ENCODE data around the gene SCYGR7.
"Not testable (repeated sequence)": the region's sequence is repeated elsewhere in the genome, so short reads cannot be mapped to it uniquely, and the experiment has no call there.

Gene SCYGR7

DNA sequence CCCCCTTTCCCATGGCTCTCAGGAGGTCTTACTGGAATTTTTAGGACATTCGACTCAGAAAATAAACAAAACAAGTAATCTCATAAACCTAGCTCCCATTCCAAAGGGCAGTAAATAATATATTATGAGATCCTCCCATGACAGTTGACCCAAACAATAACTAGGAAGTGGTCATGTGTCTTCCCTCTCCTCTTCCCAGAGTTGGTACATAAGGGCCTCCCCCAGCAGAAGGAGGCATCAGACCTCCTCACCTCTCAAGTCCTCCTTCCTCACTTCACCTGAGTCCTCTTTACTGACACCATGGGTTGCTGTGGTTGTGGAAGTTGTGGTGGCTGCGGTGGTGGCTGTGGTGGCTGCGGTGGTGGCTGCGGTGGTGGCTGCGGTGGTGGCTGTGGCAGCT lies at the start of gene SCYGR7:
Gene SCYGR7 (plus strand): TSS at position 301 of the 400 bp plus-strand sequence. CDS start 0 bp downstream, at position 301.
- no peak for DNase-seq (ENCODE audit: low spot score)

DNA sequence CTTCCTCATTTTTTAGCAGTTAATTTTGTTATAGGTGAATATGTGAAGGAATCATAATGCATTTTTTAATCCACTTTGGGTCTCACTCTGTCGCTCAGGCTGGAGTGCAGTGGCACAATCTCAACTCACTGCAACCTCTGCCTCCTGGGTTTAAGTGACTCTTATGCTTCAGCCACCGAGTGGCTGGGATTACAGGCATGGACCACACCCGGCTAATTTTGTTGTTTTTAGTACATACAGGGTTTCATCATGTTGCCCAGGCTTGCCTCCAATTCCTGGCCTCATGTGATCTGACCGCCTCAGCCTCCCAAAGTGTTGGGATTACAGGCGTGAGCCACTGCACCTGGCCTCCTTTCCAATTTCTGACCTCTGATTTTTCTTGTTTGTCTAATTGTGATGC lies 43.9 kb upstream of the SCYGR7 start:
- DNase-seq (ENCODE audit: low spot score) = no peak

GRCh38 chr2:227687189-227687588 lies 40.9 kb upstream of the SCYGR7 start:
- no peak for DNase-seq (ENCODE audit: low spot score)

DNA sequence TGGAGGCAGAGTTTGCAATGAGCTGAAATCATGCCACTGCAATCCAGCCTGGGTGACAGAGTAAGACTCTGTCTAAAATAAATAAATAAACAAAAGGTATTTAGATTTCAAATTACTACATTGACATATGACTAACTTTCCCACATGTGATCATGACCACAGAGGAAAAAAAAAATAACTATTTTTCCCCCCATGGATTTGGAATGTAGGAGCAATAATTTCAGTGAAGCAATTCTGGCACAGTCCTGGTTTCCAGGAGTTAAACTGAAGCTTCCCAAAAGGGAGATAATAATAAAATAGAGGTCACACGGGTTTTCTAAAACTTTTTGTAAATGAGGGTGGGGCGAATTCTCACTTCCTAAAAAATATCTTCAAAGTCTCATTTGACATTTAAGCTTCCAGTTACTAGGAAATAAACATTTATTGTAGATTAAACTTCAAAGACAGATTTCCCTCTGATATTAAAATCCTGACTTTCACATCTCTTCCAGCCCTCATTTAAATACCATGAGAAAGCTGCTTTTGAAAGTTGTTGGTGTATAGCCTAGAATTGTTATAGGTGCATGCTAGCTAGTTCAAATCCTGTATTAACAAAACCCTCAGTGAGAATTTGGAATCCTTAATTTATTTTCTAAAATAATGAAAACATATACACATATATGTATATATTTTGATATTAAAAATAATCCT lies 31.0 kb upstream of the SCYGR7 start:
- DNase-seq (ENCODE audit: low spot score) = no peak

DNA sequence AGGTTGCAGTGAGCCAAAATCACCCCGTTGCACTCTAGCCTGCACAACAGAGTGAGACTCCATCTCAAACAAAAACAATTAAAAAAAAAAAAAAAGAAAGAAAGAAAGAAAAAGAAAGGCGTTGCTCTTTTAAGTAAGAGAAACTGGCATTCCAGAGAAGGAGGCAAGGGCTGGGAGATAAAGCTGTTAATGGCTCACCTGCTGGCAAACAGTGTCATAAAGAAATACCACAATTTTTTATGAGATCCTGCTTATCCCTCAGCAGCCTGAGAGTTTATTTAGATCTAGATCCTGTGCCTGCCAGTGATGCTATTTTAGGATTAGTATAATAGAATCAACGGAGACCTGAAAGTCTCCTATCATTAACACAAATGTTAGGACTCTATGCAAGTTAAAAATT lies 26.6 kb upstream of the SCYGR7 start:
- no peak for DNase-seq (ENCODE audit: low spot score)

GRCh38 chr2:227703280-227703732 lies 24.8 kb upstream of the SCYGR7 start:
- no peak for DNase-seq (ENCODE audit: low spot score)

GRCh38 chr2:227703961-227704360 lies 24.2 kb upstream of the SCYGR7 start:
- no peak for DNase-seq (ENCODE audit: low spot score)

DNA sequence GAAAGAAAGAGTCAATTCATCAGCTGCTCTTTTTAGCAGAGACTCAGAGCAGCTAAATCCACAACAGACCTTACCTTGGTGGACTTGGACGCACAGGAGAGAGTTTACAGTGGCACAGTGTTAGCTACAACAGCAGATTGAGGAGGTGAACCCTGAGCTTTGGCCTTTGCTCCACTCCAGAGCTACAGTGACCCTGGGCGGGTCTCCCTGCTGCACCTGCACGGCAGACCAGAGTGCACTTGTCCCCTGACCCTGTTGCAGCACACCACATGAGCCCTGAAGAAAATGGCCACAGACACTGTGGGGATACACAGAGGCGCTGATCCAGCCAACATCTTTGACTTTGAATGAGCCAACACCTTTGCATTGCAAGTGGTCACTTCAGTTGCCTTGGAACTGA lies 21.3 kb upstream of the SCYGR7 start:
- DNase-seq (ENCODE audit: low spot score) = no peak

- no peak for DNase-seq (ENCODE audit: low spot score)
These were observed 20.7 kb upstream of the SCYGR7 start for GRCh38 chr2:227707390-227707789.

DNA sequence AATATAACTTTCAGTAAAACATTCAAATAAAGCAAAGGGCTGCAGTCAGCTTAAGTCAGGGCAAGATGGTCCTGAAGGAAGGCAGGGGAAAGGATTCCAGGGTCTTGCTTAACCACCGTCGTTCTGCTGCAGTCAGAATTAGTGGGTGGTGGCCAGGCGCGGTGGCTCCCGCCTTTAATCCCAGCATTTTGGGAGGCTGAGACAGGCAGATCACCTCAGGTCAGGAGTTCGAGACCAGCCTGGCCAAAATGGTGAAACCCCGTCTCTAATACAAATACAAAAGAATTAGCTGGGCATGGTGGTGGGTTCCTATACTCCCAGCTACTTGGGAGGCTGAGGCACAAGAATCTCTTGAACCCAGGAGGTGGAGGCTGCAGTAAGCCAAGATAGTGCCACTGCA lies 17.1 kb upstream of the SCYGR7 start:
- DNase-seq (ENCODE audit: low spot score) = no peak

GRCh38 chr2:227713291-227713690 lies 14.8 kb upstream of the SCYGR7 start:
- no peak for DNase-seq (ENCODE audit: low spot score)

DNA sequence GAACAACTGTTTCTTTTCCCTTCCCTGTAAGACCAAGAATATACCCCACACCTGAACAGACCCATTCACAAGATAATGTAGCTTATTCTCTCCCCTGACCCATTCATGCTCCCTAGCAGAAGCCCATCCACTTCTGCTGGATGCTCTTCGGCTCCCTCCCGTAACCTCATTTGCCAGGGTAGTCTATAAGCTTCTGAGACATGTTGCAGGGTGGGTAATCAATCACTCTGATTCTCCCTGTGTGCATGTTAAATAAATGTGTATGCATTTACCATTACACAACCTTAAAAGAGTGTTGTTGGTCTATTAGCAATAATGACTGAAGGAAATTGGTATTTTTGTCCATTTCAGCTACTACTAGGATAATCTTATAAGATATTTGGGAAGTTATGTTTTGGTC lies 11.6 kb upstream of the SCYGR7 start:
- no peak for DNase-seq (ENCODE audit: low spot score)

- no peak for DNase-seq (ENCODE audit: low spot score)
These were observed 10.2 kb upstream of the SCYGR7 start, which contains the start of gene SLC19A3 for GRCh38 chr2:227717687-227718567. SLC19A3 (minus strand) TSS chr2:227718028; CDS start chr2:227702318, 15,710 bp downstream.

- no peak for DNase-seq (ENCODE audit: low spot score)
These were observed 8.5 kb upstream of the SCYGR7 start for GRCh38 chr2:227719641-227720040.

DNA sequence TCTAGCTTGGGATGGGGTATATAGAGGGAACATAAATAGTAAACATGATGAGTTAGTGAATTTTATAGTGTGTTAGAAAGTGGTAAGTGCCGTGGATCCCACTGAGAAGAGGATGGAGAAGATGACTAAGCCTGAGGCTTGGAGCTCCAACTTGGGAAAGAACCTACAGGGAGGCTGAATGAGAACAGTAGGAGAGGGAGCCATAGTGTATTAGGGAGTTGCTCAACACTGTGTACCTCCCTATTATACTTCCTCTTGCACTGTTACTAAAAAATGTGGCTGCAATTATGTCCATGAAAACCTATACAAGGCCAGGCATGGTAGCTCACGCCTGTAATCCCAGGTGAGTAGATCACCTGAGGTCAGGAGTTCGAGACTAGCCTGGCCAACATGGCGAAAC lies 7.5 kb upstream of the SCYGR7 start:
- no peak for DNase-seq (ENCODE audit: low spot score)

DNA sequence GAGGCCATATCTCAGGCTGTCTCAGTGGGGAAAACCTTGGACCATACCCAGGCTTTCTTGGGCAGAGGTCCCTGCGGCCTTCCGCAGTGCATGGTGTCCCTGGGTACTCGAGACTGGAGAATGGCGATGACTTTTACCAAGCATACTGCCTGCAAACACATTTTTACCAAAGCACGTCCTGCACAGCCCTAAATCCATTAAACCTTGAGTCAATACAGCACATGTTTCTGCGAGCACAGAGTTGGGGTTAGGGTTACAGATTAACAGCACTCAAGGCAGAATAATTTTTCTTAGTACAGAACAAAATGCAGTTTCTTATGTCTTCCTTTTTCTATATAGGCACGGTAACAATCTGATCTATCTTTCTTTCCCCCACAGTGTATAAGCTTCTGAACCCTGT lies 5.3 kb upstream of the SCYGR7 start:
- DNase-seq (ENCODE audit: low spot score) = not testable (repeated sequence)

DNA sequence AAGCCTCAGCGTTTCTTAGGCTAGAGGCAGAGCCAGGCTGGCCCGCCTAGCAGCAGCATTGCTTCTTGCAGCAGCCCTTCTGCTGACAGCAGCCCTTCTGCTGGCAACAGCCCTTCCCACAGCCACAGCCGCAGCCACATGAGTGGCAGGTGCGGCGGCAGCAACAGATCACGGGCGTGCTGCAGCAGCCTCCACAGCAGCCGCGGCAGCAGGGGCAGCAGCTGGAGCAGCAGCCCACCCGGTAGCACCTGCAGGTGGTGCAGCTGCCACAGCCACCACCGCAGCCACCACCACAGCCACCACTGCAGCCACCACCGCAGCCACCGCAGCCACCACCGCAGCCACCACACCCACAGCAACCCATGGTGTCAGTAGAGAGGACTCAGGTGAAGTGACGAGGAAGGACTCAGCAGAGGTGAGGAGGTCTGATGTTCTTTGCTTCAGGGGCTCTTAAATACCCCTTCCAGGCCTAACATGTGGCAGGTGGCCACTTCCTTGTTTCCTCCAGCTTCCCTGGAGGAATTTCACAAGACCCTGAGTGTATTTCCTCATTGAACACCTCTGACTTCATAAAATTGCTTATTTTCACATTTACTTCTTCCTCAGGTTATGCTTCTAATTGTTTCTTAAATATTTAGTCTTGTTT lies 3.6 kb upstream of the SCYGR7 start, which contains the start of gene SCYGR6:
Gene SCYGR6 (minus strand): TSS at position 364 of the 646 bp plus-strand sequence. CDS start 0 bp downstream, at position 364.
- DNase-seq (ENCODE audit: low spot score) = no peak

DNA sequence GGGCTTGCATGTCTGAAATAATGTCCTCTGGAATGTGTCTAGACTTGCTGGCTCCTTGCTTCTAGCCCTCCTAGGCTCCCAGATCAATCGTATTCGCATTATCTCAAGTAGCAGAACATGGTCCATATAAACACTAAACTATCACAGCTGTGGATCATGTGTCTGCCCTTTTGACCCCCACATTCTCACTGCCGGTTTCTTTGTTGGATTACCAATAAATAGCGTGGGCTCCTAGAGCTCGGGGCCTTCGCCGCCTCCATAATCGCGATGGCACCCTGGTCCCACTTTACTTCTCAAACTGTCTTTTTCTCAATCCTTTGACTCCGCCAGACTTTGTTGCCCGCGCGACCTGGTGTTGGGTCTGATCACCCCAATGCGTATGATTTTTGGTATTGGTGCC lies 11.2 kb downstream of the SCYGR7 start:
- no peak for DNase-seq (ENCODE audit: low spot score)

- DNase-seq (ENCODE audit: low spot score) = not testable (repeated sequence)
These were observed 12.6 kb downstream of the SCYGR7 start for GRCh38 chr2:227740705-227741104.

- DNase-seq (ENCODE audit: low spot score) = no peak
These were observed 17.5 kb downstream of the SCYGR7 start, which contains the start of gene SCYGR8 for GRCh38 chr2:227745594-227745993. SCYGR8 (plus strand) TSS chr2:227745894; CDS start chr2:227745894, 0 bp downstream.

DNA sequence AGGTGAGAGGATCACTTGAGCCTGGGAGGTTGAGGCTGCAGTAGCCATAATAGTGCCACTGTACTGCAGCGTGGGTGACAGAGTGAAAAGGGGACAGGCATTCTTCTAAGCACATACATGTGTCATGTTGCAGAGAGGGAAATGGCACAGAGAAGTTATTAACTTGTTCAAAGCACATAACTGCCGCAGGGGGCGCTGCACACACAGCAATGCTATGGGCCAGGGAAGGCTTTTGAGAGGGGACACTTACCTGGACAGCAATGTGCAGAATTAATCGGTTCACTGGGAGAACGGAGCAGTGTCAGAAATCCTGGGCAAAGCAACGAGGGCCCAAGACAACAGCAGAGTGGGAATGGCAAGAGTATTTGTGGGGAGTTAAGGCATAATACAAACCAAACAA lies 19.9 kb downstream of the SCYGR7 start:
- no peak for DNase-seq (ENCODE audit: low spot score)

DNA sequence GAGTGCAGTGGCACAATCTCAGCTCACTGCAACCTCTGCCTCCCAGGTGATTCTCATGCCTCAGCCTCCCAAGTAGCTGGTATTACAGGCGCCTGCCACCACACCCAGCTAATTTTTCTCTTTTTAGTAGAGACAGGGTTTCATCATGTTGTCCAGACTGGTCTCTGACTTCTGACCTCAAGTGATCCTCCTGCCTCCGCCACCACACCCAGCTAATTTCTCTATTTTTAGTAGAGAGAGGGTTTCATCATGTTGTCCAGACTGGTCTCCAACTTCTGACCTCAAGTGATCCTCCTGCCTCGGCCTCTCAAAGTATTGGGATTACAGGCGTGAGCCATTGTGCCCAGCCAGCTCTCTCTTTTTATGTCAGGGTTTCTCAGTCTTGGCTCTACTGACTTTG lies 28.1 kb downstream of the SCYGR7 start:
- not testable (repeated sequence) for DNase-seq (ENCODE audit: low spot score)

Data from activated CD4-positive, alpha-beta T cell treated with anti-CD3 and anti-CD28 coated beads, Interleukin-2, Interleukin-4, amounts not matched to agents 100 ng/mL and 50 ng/mL, durations not matched to agents 16 hours and 8 hours (primary cell).